Calu3 (cell line): ENCODE results near the gene ATP9A. TPM values are rescaled to one million over a fixed set of nuclear protein-coding genes. Genes with fewer than 3 reads are reported as not detected.

ENCODE experiments used
- BruUV-seq: library from RNA; stranded (reverse); fragments of 400-500 nt; replicated peaks from 2 replicates; lab custom pipeline; 2021; lab: Mats Ljungman, UMichigan
- CTCF ChIA-PET: fragments of 300-600 bp; sonication (Branson Sonifier 250); formaldehyde crosslinking; loops from one replicate; lab custom pipeline; 2022; ENCODE audit warnings: antibody characterized with exemption; lab: Charles Lee
- DNase-seq: peaks from one replicate; pipeline ENCODE4 v3.0.0; 2022
- H3K27ac Mint-ChIP-seq: one replicate; pipeline ENCODE4 v1.8.0; 2022; ENCODE audit warnings: mixed read lengths; ENCODE audit not compliant: unreplicated experiment
- H3K27me3 Mint-ChIP-seq: one replicate; pipeline ENCODE4 v1.8.0; 2022; ENCODE audit warnings: mixed read lengths; ENCODE audit not compliant: unreplicated experiment
- H3K36me3 Mint-ChIP-seq: one replicate; pipeline ENCODE4 v1.8.0; 2022; ENCODE audit warnings: mild to moderate bottlenecking, moderate library complexity, mixed read lengths; ENCODE audit not compliant: insufficient read depth, unreplicated experiment
- H3K4me1 Mint-ChIP-seq: one replicate; pipeline ENCODE4 v1.8.0; 2022; ENCODE audit warnings: mild to moderate bottlenecking, low read depth, mixed read lengths; ENCODE audit not compliant: unreplicated experiment
- H3K4me3 Mint-ChIP-seq: one replicate; pipeline ENCODE4 v1.8.0; 2022; ENCODE audit warnings: mild to moderate bottlenecking, low read depth, moderate library complexity, mixed read lengths; ENCODE audit not compliant: unreplicated experiment
- H3K9me3 Mint-ChIP-seq: one replicate; pipeline ENCODE4 v1.8.0; 2022; ENCODE audit warnings: low read depth, mixed read lengths; ENCODE audit not compliant: unreplicated experiment
- CTCF ChIP-seq: fragments of 200-600 bp; IDR thresholded peaks from one replicate; pipeline ENCODE4 v1.8.0; 2022; ENCODE audit warnings: antibody characterized with exemption; ENCODE audit not compliant: unreplicated experiment
- intact Hi-C: fragments of 100-400 bp; cut with micrococcal nuclease; formaldehyde crosslinking; loops from one replicate; pipeline ENCODE4 v1.10.0; 2022; ENCODE audit not compliant: unreplicated experiment
- total RNA-seq: library from RNA; stranded (reverse); gene quantifications from 2 replicates; pipeline ENCODE4 v1.2.3, GENCODE V29; 2022

Gene ATP9A
- total RNA-seq, 1 experiment from 2014 or later = 98.5 TPM

- Mint-ChIP-seq H3K27me3 (peaks cover 81% of the 10 kb centered on the region), H3K4me3 (no peak overlapping the region), H3K27ac (no peak overlapping the region), H3K4me1 (peaks cover 31% of the 10 kb centered on the region), H3K9me3 (no peaks in the 10 kb centered on the region), H3K36me3 (no peaks in the 10 kb centered on the region)
- no peak for DNase-seq
- CTCF ChIA-PET = interaction anchor here (0.6 kb wide), 1 partner anchor 11 kb away, joined by 3 read pairs; no protein-coding TSS in a partner anchor
- no peak for TF ChIP-seq CTCF
- no TSS peak for BruUV-seq
- intact Hi-C loops = no loop called here
These were observed 208.1 kb downstream of the ATP9A start for GRCh38 chr20:51560042-51560441.

- no peak for TF ChIP-seq CTCF
- Mint-ChIP-seq H3K9me3 (no peaks in the 10 kb centered on the region), H3K4me1 (no peaks in the 10 kb centered on the region), H3K4me3 (no peak overlapping the region), H3K36me3 (no peaks in the 10 kb centered on the region), H3K27me3 (peaks cover 56% of the 10 kb centered on the region), H3K27ac (no peak overlapping the region)
- CTCF ChIA-PET = interaction anchor here (0.7 to 1.2 kb wide), 2 partner anchors 270 to 574 kb away, joined by 3 to 4 read pairs; no protein-coding TSS in a partner anchor
- DNase-seq = no peak
- intact Hi-C loops = no loop called here
- BruUV-seq = no TSS peak
These were observed 213.5 kb downstream of the ATP9A start for GRCh38 chr20:51554538-51555165.

GRCh38 chr20:51553897-51554486, 214.2 kb downstream of the ATP9A start:
- DNase-seq = no peak
- TF ChIP-seq CTCF = no peak
- Mint-ChIP-seq H3K4me1 (no peaks in the 10 kb centered on the region), H3K27me3 (peaks cover 50% of the 10 kb centered on the region), H3K9me3 (no peaks in the 10 kb centered on the region), H3K36me3 (no peaks in the 10 kb centered on the region), H3K4me3 (no peak overlapping the region), H3K27ac (no peak overlapping the region)
- CTCF ChIA-PET = interaction anchor here (1.2 kb wide), 1 partner anchor 573 kb away, joined by 3 read pairs; no protein-coding TSS in a partner anchor
- BruUV-seq = no TSS peak
- intact Hi-C loops = no loop called here

- CTCF ChIA-PET = interaction anchor here (0.6 to 0.7 kb wide), 2 partner anchors 11 to 1429 kb away, joined by 3 to 4 read pairs; no protein-coding TSS in a partner anchor
- Mint-ChIP-seq H3K4me1 (no peaks in the 10 kb centered on the region), H3K9me3 (peaks cover 4% of the 10 kb centered on the region), H3K4me3 (no peak overlapping the region), H3K27ac (no peak overlapping the region), H3K36me3 (no peaks in the 10 kb centered on the region), H3K27me3 (peaks cover 60% of the 10 kb centered on the region)
- DNase-seq = no peak
- intact Hi-C loops = no loop called here
- no peak for TF ChIP-seq CTCF
- BruUV-seq = no TSS peak
These were observed 217.0 kb downstream of the ATP9A start for GRCh38 chr20:51551186-51551585.
